GM12878 (cell line): ENCODE results near the gene S100A4.

Experiments used
- POLR2A ChIP-seq: IDR thresholded peaks from 2 replicates; pipeline ENCODE4 v1.6.1; 2011; ENCODE audit warnings: low read depth, mild to moderate bottlenecking, low read length
- POLR2AphosphoS2 ChIP-seq: IDR thresholded peaks from 2 replicates; pipeline ENCODE4 v1.6.1; 2011; ENCODE audit warnings: low read depth, mild to moderate bottlenecking, low read length, improper control_type of control experiment, moderate library complexity
- STAT3 ChIP-seq: IDR thresholded peaks from 2 replicates; pipeline ENCODE4 v1.6.1; 2011; ENCODE audit warnings: low read depth, low read length, improper control_type of control experiment

DNA sequence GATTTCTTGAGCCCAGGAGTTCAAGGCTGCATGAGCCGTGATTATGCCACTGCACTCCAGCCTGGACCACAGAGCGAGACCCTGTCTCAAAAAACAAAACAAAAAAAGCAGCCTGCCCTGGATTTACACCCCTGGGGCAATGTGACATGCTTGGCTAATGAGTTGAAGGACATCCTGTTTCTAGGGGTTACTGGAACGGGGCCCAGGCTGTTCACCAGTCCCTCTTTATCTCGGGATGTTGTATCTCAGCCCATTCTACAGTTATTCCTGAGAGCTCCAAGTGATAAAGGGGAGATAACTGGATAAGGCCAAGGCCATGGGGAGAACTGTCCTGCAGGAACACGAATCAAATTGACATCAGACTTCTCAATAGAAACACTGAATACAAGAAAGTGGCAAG is 41.7 kb upstream of the S100A4 start:
- TF ChIP-seq POLR2A (no peak), POLR2AphosphoS2 (no peak), STAT3 (no peak)
